ENCODE measurements around the gene SKIC2.

Gene SKIC2

DNA sequence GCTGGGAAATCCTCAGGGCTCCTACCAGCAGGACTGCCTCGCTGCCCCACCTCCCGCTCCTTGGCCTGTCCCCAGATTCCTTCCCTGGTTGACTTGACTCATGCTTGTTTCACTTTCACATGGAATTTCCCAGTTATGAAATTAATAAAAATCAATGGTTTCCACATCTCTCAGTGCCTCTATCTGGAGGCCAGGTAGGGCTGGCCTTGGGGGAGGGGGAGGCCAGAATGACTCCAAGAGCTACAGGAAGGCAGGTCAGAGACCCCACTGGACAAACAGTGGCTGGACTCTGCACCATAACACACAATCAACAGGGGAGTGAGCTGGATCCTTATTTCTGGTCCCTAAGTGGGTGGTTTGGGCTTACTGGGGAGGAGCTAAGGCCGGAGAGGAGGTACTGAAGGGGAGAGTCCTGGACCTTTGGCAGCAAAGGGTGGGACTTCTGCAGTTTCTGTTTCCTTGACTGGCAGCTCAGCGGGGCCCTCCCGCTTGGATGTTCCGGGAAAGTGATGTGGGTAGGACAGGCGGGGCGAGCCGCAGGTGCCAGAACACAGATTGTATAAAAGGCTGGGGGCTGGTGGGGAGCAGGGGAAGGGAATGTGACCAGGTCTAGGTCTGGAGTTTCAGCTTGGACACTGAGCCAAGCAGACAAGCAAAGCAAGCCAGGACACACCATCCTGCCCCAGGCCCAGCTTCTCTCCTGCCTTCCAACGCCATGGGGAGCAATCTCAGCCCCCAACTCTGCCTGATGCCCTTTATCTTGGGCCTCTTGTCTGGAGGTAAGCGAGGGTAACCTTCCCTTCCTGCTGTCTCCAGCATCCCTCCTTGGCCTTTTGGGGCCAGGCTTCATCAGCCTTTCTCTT lies 13.2 kb upstream of the SKIC2 start, which contains the start of gene CFB:
TSS of gene CFB (plus strand) at position 589 of the 863 bp plus-strand sequence. CDS start at position 716, 127 bp downstream.
- DNase-seq (ENCODE audit: low read depth in 2 of 2) = no peak

GRCh38 chr6:31946370-31946885 lies 12.5 kb upstream of the SKIC2 start:
- DNase-seq (ENCODE audit: low read depth in 2 of 2) = no peak

DNA sequence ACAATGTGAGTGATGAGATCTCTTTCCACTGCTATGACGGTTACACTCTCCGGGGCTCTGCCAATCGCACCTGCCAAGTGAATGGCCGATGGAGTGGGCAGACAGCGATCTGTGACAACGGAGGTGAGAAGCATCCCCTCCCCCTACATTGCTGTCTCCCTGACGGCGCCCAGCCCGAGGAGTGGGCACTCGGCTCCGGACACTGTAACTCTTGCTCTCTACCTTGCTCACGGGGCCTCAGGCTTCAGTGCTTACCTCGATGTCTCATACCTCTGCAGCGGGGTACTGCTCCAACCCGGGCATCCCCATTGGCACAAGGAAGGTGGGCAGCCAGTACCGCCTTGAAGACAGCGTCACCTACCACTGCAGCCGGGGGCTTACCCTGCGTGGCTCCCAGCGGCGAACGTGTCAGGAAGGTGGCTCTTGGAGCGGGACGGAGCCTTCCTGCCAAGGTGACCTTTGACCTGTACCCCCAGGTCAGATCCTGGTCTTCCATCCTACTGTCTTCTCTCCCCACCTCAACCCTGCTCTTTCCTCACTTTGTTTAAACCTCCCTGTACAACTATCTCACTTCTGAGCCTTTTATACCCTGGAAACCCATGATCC lies 11.8 kb upstream of the SKIC2 start:
- DNase-seq (ENCODE audit: low read depth in 2 of 2) = no peak

DNA sequence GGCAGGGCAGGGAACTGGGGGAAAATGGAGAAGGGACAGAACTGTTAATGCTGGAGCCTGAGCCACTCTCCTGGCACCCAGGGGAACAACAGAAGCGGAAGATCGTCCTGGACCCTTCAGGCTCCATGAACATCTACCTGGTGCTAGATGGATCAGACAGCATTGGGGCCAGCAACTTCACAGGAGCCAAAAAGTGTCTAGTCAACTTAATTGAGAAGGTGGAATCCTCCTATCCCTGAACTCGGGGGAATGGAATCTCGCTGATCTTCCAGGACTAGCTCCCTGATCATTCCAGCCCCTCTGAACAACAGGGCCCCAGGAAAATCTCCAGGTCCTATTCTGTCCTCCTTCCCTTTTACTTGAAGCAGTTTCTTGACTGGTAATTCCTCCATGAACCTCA lies 11.1 kb upstream of the SKIC2 start:
- no peak for DNase-seq (ENCODE audit: low read depth in 2 of 2)

DNA sequence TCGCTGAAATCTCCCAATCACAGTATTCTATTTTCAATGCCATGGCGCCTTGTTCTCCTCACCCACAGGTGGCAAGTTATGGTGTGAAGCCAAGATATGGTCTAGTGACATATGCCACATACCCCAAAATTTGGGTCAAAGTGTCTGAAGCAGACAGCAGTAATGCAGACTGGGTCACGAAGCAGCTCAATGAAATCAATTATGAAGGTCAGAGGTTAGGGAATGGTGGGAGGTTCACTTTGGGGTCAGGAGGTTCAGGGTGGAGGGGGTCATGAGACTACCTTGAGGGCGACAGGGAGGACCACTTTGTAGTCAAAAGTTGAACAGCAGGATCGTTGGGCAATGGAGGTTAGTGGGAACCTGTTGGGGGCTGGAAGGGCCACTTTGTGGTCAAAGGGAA lies 10.7 kb upstream of the SKIC2 start:
- no peak for DNase-seq (ENCODE audit: low read depth in 2 of 2)

DNA sequence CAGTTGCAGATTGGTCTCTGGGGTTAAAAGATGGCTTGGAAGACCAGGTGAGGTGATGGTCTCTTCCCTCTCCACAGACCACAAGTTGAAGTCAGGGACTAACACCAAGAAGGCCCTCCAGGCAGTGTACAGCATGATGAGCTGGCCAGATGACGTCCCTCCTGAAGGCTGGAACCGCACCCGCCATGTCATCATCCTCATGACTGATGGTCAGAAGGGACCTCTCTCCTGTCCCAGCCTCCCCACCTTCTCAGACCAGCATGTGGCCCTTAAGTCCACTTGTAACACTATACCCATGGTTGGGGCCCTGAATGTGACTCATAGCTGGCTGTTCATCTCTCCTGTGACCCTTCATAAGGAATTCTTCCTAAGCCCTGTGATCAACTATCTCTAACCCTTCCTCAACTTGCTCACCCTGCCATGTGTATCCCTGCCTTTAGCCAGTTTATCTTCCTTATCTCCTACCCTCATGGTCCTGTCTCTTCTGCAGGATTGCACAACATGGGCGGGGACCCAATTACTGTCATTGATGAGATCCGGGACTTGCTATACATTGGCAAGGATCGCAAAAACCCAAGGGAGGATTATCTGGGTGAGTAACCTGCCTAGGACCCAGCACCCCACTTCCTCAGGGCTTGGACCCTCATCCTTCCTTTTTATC lies 10.1 kb upstream of the SKIC2 start:
- DNase-seq (ENCODE audit: low read depth in 2 of 2) = no peak

GRCh38 chr6:31949926-31950548 lies 8.9 kb upstream of the SKIC2 start:
- DNase-seq (ENCODE audit: low read depth in 2 of 2) = no peak

GRCh38 chr6:31952140-31952805 lies 6.7 kb upstream of the SKIC2 start:
- DNase-seq (ENCODE audit: low read depth in 2 of 2) = no peak

GRCh38 chr6:31952890-31953289 lies 6.1 kb upstream of the SKIC2 start:
- DNase-seq (ENCODE audit: low read depth in 2 of 2) = no peak

DNA sequence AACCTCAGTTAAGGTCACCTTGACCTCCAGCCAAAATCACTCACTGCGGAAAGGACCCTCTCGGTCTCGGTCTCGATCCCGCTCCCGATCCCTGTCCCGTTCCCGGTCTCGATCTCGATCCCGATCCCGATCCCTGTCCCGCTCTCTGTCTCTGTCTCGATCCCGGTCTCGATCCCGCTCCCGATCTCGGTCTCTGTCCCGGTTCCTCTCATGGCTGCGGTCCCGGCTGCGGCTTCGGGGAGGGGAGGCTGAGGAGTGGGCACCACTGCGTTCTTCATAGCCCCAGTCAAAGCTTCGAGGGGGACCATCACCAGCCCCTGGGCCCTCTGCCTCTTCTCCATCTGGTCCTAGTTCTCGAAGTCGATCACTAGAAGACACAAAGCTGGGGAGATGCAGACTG lies 4.5 kb upstream of the SKIC2 start:
- DNase-seq (ENCODE audit: low read depth in 2 of 2) = no peak

DNA sequence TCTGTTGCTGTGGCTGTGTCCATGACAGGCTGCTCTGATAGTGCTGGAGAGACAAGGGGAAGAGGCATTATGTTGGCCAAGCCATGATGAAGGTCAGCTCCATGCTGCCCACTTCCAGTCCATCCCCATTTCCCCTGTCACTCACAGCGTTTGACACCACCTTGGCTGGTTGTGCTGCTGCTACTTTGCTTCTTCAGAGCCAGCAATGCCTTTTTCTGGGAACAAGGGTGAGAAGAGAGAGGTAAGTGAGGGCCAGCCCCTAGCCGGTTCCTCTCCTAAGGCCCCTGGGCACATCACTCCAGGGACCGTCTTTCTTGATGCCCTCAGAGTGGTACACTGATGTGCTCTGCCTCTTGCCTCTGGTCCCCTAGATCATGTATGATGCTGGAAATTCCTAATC lies 2.2 kb upstream of the SKIC2 start:
- DNase-seq (ENCODE audit: low read depth in 2 of 2) = no peak

- DNase-seq (ENCODE audit: low read depth in 2 of 2) = no peak
Observed at GRCh38 chr6:31958412-31958740, 599 bp upstream of the SKIC2 start.

GRCh38 chr6:31961616-31962015 lies 2.6 kb downstream of the SKIC2 start:
- no peak for DNase-seq (ENCODE audit: low read depth in 2 of 2)

DNA sequence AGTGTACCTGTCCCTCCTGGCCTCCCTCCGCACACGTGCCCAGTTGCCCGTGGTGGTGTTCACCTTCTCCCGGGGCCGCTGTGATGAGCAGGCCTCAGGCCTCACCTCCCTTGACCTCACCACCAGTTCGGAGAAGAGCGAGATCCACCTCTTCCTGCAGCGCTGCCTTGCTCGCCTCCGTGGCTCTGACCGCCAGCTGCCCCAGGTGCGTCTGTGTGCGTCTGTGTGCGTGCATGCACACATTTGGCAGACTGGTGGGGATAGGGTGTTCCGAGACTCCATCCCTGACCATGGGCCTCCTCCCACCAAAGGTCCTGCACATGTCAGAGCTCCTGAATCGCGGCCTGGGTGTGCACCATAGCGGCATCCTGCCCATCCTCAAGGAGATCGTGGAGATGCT lies 4.9 kb downstream of the SKIC2 start:
- no peak for DNase-seq (ENCODE audit: low read depth in 2 of 2)

GRCh38 chr6:31965700-31966099 lies 6.7 kb downstream of the SKIC2 start:
- no peak for DNase-seq (ENCODE audit: low read depth in 2 of 2)

DNA sequence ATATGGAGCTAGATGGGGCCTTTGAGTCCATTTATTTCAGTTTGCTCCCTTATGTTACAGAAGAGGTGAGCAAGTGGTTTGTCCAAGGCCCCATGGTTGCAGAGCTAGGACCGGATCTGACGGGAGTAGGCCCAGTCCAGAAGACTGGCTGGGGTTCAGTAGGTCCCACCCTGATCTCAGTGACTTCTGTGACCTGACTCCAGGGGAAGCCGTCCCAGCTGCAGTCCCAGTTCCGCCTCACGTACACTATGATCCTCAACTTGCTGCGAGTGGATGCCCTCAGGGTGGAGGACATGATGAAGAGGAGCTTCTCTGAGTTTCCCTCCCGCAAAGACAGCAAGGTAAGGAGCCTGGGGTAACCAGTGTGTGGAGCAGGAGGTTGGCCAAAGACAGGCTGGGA lies 7.5 kb downstream of the SKIC2 start:
- DNase-seq (ENCODE audit: low read depth in 2 of 2) = no peak

GRCh38 chr6:31966997-31967925 lies 8.3 kb downstream of the SKIC2 start:
- no peak for DNase-seq (ENCODE audit: low read depth in 2 of 2)

GRCh38 chr6:31967926-31968320 lies 8.9 kb downstream of the SKIC2 start:
- no peak for DNase-seq (ENCODE audit: low read depth in 2 of 2)

- DNase-seq (ENCODE audit: low read depth in 2 of 2) = no peak
Observed at GRCh38 chr6:31968326-31968725, 9.4 kb downstream of the SKIC2 start.

Data from stimulated activated CD8-positive, alpha-beta memory T cell treated with anti-CD3 and anti-CD28 coated beads, Interleukin-15, amount 100 ng/mL, for 48 hours (primary cell).